COR-L47 (cell line): Measurements from ENCODE around the gene ARHGAP22.

Experiments
- DNase-seq: peaks from one replicate; lab custom pipeline; 2025; lab: John Stamatoyannopoulos, UW

The ARHGAP22 gene

GRCh38 chr10:48418189-48418788, 186.6 kb downstream of the ARHGAP22 start:
- no peak for DNase-seq

DNA sequence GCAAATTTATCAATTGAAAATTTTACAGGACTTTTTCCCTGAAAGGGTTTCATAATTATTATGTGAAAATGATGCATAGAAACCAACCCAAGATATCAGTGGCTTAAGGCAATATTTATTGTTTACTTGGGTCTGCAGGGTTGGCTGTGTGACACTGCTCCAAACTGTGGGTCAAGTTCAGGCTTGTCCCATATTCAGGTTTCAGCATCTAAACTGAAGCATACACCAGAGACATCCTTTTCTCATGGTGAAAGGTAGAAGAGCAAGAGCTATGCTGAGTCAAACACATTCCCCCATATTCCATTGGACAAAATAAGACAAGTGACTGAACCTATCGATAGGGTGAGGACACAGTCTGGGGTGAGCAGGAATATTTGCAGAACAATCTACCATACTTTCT, 187.5 kb downstream of the ARHGAP22 start:
- DNase-seq, result no peak

- no peak for DNase-seq
Measured at GRCh38 chr10:48416584-48417232, 188.2 kb downstream of the ARHGAP22 start.

DNA sequence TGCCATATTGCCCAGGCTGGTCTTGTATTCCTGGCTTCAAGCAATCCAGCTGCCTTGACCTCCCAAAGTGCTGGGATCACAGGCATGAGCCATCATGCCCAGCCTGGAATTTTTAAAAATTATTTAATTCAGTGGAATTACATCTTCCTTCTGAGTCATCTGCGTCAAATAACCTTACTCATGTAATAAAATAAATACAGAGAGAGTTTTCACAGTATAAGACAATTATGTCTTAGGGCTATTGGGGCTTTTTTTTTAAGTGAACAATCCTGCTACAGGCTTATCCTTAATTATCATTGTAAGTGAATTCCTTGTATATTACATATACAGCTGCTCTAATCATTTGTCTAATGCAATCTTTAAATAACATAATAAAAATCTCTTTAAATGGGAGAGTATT, 190.1 kb downstream of the ARHGAP22 start:
- no peak for DNase-seq

- no peak for DNase-seq
Measured at GRCh38 chr10:48414160-48414559, 190.7 kb downstream of the ARHGAP22 start.

DNA sequence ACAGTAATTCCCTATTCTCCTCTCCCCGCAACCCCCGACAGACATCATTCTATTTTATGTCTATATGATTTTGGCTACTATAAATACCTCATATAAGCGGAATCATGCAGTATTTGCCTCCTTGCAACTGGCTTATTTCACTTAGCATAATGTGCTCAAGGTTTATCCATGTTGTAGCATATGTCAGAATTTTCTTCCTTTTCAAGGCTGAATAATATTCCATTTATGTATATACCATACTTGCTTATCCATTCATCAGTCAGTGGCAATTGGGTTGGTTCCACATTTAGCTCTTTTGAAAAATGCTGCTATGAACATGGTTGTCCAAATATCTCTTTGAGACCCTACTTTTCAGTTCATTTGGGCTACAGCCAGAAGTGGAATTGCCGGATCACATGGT, 191.9 kb downstream of the ARHGAP22 start:
- no peak for DNase-seq

DNA sequence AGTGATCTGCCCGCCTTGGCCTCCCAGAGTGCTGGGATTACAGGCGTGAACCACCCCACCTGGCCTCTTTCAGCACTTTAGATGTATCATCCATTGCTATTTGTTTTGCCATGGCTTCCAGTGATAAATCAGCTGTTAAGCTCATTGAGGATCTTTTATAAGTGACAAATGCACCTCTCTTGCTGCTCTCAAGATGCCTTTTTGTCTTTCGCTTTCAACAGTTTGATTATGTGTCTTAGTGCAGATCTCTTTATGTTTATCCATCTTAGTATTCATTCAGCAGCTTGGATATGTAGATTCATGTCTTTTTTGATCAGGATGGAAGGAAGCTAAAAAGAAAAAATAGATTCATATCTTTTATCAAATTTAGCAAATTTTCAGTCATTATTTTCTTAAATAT, 192.8 kb downstream of the ARHGAP22 start:
- DNase-seq, result no peak

GRCh38 chr10:48411510-48411909, 193.4 kb downstream of the ARHGAP22 start:
- DNase-seq, result no peak

- no peak for DNase-seq
Measured at GRCh38 chr10:48410503-48410902, 194.4 kb downstream of the ARHGAP22 start.

DNA sequence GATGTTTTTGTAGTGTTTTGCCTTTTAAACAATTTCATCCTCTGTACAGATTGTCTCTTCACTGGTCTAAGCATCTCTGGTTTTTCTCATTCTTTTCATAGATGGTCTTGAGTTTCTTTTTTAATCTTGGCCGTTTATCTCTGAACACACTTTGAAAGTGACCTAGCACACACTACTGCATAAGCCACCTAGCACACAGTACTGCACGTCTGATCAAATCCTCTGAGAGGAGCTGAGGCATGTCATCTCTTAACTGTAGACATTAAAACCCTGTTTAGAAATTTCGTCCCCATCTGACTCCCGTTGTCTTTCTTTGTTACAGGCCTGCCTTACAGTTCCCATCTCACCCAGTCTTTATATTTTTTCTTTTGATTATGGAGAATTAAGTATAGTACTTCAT, 198.2 kb downstream of the ARHGAP22 start:
- no peak for DNase-seq

- no peak for DNase-seq
Measured at GRCh38 chr10:48406204-48406603, 198.7 kb downstream of the ARHGAP22 start.

DNA sequence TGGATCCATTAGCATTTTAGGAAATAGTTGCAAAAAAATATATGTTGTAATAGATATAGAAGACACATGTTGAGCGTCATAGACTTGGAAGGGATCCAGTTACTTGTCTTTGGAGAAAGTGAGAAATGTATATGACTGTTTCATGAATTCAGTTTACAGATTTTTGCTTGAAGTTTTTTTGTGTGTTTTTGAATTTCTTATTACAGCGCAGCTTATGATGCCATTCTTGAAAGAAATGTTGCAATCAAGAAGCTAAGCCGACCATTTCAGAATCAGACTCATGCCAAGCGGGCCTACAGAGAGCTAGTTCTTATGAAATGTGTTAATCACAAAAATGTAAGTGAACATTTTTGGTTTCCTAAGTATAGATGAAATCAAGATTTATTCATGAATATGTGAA, 200.2 kb downstream of the ARHGAP22 start:
- no peak for DNase-seq

DNA sequence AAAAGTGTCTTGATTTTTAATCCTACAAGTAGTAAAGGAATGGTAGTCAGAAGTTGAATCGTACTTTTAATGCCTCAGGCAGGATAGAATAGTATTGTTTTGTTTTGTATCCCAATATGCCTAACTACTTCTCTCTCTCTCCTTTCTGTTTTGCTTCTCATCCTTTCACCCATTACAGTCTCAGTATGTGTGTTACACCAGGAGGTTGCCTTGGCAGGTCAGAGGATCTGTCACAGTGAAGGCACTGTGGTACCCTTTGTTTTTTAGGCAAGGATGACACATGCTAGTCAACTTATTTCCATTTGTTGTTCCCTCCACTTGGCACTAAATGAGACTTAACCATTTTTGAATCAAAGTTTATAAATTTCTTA, 204.0 kb downstream of the ARHGAP22 start:
- DNase-seq, result no peak

DNA sequence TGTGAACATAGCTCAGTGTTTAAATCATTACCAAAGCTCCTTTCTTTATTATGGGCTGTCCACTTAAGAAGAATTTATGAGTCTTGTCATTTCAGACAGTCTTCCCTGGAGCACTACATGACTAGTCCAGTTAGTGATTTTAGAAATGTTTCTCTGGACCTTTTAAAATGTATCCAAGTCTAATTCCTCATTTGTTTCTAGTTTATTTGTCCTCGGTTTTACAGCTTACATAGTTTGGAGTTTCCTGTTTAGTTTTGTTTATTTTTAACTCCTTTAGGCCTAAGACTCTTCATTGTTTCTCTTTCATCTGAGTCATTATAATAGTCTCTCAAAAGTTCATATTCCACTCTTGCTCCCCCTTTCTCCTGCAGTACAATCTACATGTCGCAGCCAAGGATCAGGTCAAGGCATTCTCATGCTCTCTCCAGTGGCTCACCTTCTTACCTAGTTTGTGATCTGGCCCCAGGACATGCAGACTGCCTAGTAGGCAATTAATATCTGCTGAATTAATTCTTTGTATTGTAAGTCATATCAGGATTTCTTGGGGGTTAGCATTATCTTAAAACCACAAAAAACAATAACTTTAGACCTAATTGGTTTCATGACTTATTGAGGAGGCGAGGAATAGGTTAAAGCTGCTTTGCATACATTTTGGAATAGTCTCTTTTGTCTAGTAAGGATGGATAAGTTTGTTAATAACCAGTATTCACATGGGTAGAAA, 204.6 kb downstream of the ARHGAP22 start:
- no peak for DNase-seq

DNA sequence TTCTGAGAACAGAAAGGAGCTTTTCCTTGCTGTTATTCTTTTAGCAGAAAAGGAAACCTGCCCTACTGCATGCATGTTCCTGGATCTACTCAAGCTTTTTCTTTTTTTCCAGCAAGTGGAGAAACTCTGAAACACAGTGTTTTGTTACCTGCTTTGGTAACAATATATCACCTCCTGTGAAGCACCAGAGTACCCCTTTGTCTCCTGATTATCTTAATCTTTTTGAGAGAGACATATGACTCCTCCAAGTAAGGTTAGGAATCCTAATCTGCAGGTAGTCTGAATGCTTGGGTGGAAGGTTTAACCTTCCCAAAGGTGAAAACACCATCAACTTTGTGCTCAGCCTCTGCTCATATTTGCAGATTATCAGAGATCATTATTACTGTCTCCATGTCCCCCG, 205.3 kb downstream of the ARHGAP22 start:
- DNase-seq, result no peak

- no peak for DNase-seq
Measured at GRCh38 chr10:48399056-48399541, 205.8 kb downstream of the ARHGAP22 start.

DNA sequence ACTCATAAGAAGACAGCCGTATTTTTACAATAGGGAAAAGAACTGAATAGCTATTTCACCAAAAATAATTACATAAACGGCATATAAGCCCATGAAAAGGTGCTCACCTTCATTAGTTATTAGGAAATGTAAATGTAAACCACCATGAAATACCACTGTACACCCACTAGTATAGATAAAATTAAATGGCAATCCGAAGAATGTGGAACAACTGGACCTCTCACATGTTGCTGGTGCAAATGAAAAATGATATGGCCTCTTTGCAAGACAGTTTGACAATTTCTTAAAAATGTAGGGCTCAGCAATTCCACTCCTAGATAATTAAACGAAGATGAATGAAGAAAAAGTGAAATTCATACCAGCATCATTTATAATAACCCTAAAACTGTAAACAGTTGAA, 206.6 kb downstream of the ARHGAP22 start:
- no peak for DNase-seq
